ENCODE data around the gene SUCLG1.

- no peak for TF ChIP-seq CTCF (IDR thresholded peaks at IDR 0.05)
- no peak for TF ChIP-seq POLR2AphosphoS5 (IDR thresholded peaks at IDR 0.05)
- no peak for TF ChIP-seq EP300 (IDR thresholded peaks at IDR 0.05)
- TF ChIP-seq POLR2A (IDR thresholded peaks at IDR 0.05), result no peak
Observed at GRCh38 chr2:84450288-84451227, 8.5 kb downstream of the SUCLG1 start.
